PC-9 (cell line): ENCODE measurements around the gene MRPS22. TPM values are rescaled to one million over a fixed set of nuclear protein-coding genes. Genes with fewer than 3 reads are reported as not detected.

Experiments used
- BruUV-seq: library from RNA; stranded (reverse); fragments of 400-500 nt; replicated peaks from 2 replicates; lab custom pipeline; 2021; lab: Mats Ljungman, UMichigan
- CTCF ChIA-PET: fragments of 300-600 bp; sonication (Branson Sonifier 250); formaldehyde crosslinking; loops from one replicate; lab custom pipeline; 2022; ENCODE audit warnings: antibody characterized with exemption; lab: Charles Lee
- POLR2A ChIA-PET: fragments of 300-600 bp; sonication (Branson Sonifier 250); formaldehyde crosslinking; loops from one replicate; lab custom pipeline; 2022; ENCODE audit warnings: antibody characterized with exemption; ENCODE audit not compliant: unreplicated experiment; lab: Charles Lee
- DNase-seq, 2 experiments: peaks; one replicate each; pipeline versions ENCODE4 v3.0.0 to v3.0.0-alpha.2; 2015 to 2022; ENCODE audit warnings: mixed read lengths in 1 of 2
- H2AFZ ChIP-seq: fragments of 200-600 bp; sonication (generic); 2 replicates; pipeline ENCODE4 v1.8.1; 2017; ENCODE audit warnings: antibody characterized with exemption
- H3F3A ChIP-seq: fragments of 200-600 bp; sonication (generic); 2 replicates; pipeline ENCODE4 v1.8.1; 2017; ENCODE audit warnings: antibody characterized with exemption, mild to moderate bottlenecking, low read depth; ENCODE audit not compliant: insufficient read depth
- H3K27ac ChIP-seq: fragments of 200-600 bp; sonication (generic); 2 replicates; pipeline ENCODE4 v1.6.1; 2016; ENCODE audit warnings: mixed run types
- H3K27me3 ChIP-seq: fragments of 200-600 bp; sonication (generic); 2 replicates; pipeline ENCODE4 v1.6.1; 2016; ENCODE audit warnings: low read depth, mixed run types; ENCODE audit not compliant: insufficient read depth
- H3K36me3 ChIP-seq: fragments of 200-600 bp; sonication (generic); 2 replicates; pipeline ENCODE4 v1.6.1; 2016; ENCODE audit warnings: low read depth, mixed run types
- H3K4me1 ChIP-seq: fragments of 200-600 bp; sonication (generic); replicated peaks from 2 replicates; pipeline ENCODE4 v1.6.1; 2016; ENCODE audit warnings: mixed run types; ENCODE audit not compliant: insufficient read depth
- H3K4me2 ChIP-seq: fragments of 200-600 bp; sonication (generic); 2 replicates; pipeline ENCODE4 v1.6.1; 2017; ENCODE audit warnings: mixed run types
- H3K4me3 ChIP-seq: fragments of 200-600 bp; sonication (generic); 2 replicates; pipeline ENCODE4 v1.6.1; 2016; ENCODE audit warnings: mixed run types
- H3K79me2 ChIP-seq: fragments of 200-600 bp; sonication (generic); 2 replicates; pipeline ENCODE4 v1.6.1; 2017; ENCODE audit warnings: low read depth, mixed run types
- H3K9me2 ChIP-seq: fragments of 200-600 bp; sonication (generic); 2 replicates; pipeline ENCODE4 v1.8.1; 2017; ENCODE audit warnings: mild to moderate bottlenecking; ENCODE audit not compliant: insufficient read depth
- H3K9me3 ChIP-seq: fragments of 200-600 bp; sonication (generic); 2 replicates; pipeline ENCODE4 v1.8.1; 2016; ENCODE audit warnings: low read depth; ENCODE audit not compliant: insufficient read depth
- H4K20me1 ChIP-seq: fragments of 200-600 bp; sonication (generic); 2 replicates; pipeline ENCODE4 v1.8.1; 2017; ENCODE audit not compliant: insufficient read depth
- CTCF ChIP-seq: fragments of 200-600 bp; sonication (generic); conservative IDR thresholded peaks from 2 replicates; pipeline ENCODE4 v1.6.1; 2017; ENCODE audit warnings: mixed run types, antibody characterized with exemption, mild to moderate bottlenecking, moderate library complexity
- EZH2 ChIP-seq: fragments of 200-600 bp; sonication (generic); IDR thresholded peaks from 2 replicates; pipeline ENCODE4 v1.8.0; 2017; ENCODE audit warnings: antibody characterized with exemption, low read depth
- intact Hi-C: fragments of 100-400 bp; cut with micrococcal nuclease; formaldehyde crosslinking; loops from one replicate; pipeline ENCODE4 v1.10.0; 2022; ENCODE audit not compliant: unreplicated experiment
- total RNA-seq: library from RNA; stranded (reverse); gene quantifications from 2 replicates; pipeline ENCODE4 v1.2.3, GENCODE V29; 2021

MRPS22 gene
- total RNA-seq, 1 experiment from 2014 or later = 68.0 TPM

GRCh38 chr3:139302801-139303113, 41.1 kb upstream of the MRPS22 start:
- peak overlapping the region; percentile 69 for H3K4me2 ChIP-seq
- H3F3A ChIP-seq = peaks cover 31% of the 10 kb centered on the region
- no peak overlapping the region for H2AFZ ChIP-seq
- DNase-seq = peak in 1 of 2 experiments; percentile 39
- no peaks in the 10 kb centered on the region for H3K9me2 ChIP-seq
- ChIA-PET POLR2A (interaction anchor here (0.6 to 0.8 kb wide), 3 partner anchors 15 to 1164 kb away, joined by 3 to 7 read pairs (median 6); no protein-coding TSS in a partner anchor), CTCF (interaction anchor here (0.5 to 1.3 kb wide), 5 partner anchors 8 to 706 kb away, joined by 3 to 4 read pairs (median 3); no protein-coding TSS in a partner anchor)
- no peaks in the 10 kb centered on the region for H3K27me3 ChIP-seq
- H3K79me2 ChIP-seq = no peaks in the 10 kb centered on the region
- no peaks in the 10 kb centered on the region for H3K36me3 ChIP-seq
- peak overlapping the region; percentile 22; the same call in 1 of the 2 replicates for H3K4me3 ChIP-seq
- H3K9me3 ChIP-seq = no peaks in the 10 kb centered on the region
- peak overlapping the region; percentile 71 for H3K27ac ChIP-seq
- TF ChIP-seq CTCF (no peak), EZH2 (no peak)
- no peaks in the 10 kb centered on the region for H4K20me1 ChIP-seq
- intact Hi-C loops = loop anchor here (1.0 to 2.0 kb wide), 5 partner anchors 8 to 230 kb away; no protein-coding TSS in a partner anchor
- peaks cover 52% of the 10 kb centered on the region for H3K4me1 ChIP-seq
- no TSS peak for BruUV-seq

- H3K4me2 ChIP-seq = peak overlapping the region; percentile 69
- no peaks in the 10 kb centered on the region for H3K9me2 ChIP-seq
- intact Hi-C loops = loop anchor here (2.0 kb wide), 1 partner anchor 230 kb away; no protein-coding TSS in a partner anchor
- no peaks in the 10 kb centered on the region for H3K79me2 ChIP-seq
- H3K27me3 ChIP-seq = no peaks in the 10 kb centered on the region
- H3K4me3 ChIP-seq = no peak overlapping the region
- H3K36me3 ChIP-seq = no peaks in the 10 kb centered on the region
- TF ChIP-seq EZH2 (no peak), CTCF (no peak)
- ChIA-PET POLR2A (no interaction called here), CTCF (interaction anchor here (0.5 kb wide), 1 partner anchor 706 kb away, joined by 3 read pairs; no protein-coding TSS in a partner anchor)
- DNase-seq = peak in 1 of 2 experiments; percentile 28
- H3K9me3 ChIP-seq = no peaks in the 10 kb centered on the region
- H4K20me1 ChIP-seq = no peaks in the 10 kb centered on the region
- no peak overlapping the region for H2AFZ ChIP-seq
- H3F3A ChIP-seq = peaks cover 31% of the 10 kb centered on the region
- H3K27ac ChIP-seq = peak overlapping the region; percentile 71
- peaks cover 53% of the 10 kb centered on the region for H3K4me1 ChIP-seq
- BruUV-seq = TSS peak; percentile 20
Measured at GRCh38 chr3:139303216-139303615, 40.6 kb upstream of the MRPS22 start.

GRCh38 chr3:139304383-139304782, 39.4 kb upstream of the MRPS22 start:
- CTCF ChIA-PET = no interaction called here
- Histone ChIP-seq H3K4me1 (peaks cover 58% of the 10 kb centered on the region), H3K4me2 (no peak overlapping the region)

More at GRCh38 chr3:139304383-139304782, 39.4 kb upstream of the MRPS22 start:
- Histone ChIP-seq H4K20me1 (no peaks in the 10 kb centered on the region), H3K9me2 (no peaks in the 10 kb centered on the region), H2AFZ (no peak overlapping the region), H3K9me3 (no peaks in the 10 kb centered on the region), H3K27me3 (no peaks in the 10 kb centered on the region), H3K36me3 (no peaks in the 10 kb centered on the region), H3K79me2 (no peaks in the 10 kb centered on the region), H3F3A (peaks cover 35% of the 10 kb centered on the region), H3K4me3 (no peak overlapping the region), H3K27ac (no peak overlapping the region)
- TF ChIP-seq CTCF (no peak), EZH2 (no peak)
- intact Hi-C loops = no loop called here
- POLR2A ChIA-PET = interaction anchor here (0.7 kb wide), 1 partner anchor 15 kb away, joined by 3 read pairs; no protein-coding TSS in a partner anchor
- peak in 1 of 2 experiments; percentile 22 for DNase-seq
- no TSS peak for BruUV-seq
